ENCODE results near the gene ZNF784.

The ZNF784 gene

DNA sequence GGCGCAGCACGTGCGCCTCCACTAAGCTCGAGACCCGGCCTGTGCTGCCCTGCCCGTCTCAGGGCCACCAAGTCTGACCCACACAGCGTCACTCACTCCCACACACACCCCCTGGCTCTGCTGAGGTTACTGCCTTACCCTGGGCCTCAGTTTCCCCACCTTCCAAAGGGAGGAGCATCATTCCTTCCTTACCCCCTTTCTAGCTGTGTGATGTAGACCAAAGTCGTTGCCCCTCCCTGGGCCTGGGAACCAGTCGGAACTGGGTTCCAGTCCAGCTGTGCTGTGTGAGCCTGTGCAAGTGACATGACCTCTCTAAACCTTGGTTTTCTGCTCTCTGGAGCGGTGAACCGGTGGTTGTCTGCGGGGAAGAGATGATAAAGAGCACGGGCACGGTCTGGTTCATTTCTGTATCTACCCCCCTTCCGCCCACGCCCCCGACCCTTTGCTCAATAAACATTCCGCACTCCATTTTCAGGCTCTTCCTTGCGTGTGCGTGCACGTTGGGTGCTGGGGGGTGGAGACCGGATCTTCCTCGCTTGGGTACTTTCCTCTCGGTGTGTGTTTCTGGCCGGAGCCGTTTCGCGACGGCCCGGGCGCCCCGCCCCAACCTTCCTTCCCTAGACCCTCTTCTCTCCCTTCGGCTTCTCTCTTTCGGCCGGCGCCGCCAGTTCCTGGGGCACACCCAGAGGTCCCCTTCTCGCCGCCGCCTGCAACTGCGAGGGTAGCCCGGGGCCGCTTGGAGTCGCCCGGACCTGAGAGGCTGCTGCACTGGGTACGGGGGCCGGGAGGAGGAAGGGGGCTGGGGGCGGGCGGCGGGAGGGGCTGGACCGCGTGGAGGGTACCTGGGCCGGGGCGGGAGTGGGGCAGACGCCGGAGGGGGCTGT, 18.9 kb upstream of the ZNF784 start, which contains the start of gene ZNF581:
ZNF581 (plus strand) TSS at position 647 of the 884 bp plus-strand sequence. CDS start 923 bp downstream, outside the sequence.
- peak; percentile 89 for DNase-seq

DNA sequence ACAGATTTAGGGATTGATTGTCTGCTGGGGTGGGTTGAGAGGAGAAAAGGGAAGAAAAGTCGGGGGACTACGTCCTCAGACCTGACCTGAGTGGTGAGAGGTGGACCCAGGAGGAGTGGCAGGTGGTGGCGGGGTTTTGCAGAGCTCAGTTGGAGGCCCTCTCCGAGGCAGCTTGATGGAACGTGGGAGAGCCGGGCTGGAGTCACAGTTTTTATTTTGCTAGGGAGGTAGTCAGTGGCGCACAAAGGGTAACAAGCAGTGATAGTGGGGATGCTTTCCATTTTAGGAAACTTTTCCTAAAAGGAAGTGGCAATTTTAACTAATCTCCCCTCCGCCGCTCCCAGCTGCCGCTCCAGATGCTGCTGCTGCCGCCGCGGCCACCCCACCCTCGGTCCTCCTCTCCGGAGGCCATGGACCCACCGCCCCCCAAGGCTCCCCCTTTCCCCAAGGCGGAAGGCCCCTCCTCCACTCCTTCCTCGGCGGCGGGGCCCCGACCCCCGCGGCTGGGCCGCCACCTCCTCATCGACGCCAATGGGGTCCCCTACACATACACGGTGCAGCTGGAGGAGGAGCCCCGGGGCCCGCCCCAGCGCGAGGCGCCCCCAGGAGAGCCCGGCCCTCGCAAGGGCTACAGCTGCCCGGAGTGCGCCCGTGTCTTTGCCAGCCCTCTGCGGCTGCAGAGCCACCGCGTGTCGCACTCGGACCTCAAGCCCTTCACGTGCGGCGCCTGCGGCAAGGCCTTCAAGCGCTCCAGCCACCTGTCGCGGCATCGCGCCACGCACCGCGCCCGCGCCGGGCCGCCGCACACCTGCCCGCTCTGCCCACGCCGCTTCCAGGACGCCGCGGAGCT, 18.0 kb upstream of the ZNF784 start:
- DNase-seq = no peak

DNA sequence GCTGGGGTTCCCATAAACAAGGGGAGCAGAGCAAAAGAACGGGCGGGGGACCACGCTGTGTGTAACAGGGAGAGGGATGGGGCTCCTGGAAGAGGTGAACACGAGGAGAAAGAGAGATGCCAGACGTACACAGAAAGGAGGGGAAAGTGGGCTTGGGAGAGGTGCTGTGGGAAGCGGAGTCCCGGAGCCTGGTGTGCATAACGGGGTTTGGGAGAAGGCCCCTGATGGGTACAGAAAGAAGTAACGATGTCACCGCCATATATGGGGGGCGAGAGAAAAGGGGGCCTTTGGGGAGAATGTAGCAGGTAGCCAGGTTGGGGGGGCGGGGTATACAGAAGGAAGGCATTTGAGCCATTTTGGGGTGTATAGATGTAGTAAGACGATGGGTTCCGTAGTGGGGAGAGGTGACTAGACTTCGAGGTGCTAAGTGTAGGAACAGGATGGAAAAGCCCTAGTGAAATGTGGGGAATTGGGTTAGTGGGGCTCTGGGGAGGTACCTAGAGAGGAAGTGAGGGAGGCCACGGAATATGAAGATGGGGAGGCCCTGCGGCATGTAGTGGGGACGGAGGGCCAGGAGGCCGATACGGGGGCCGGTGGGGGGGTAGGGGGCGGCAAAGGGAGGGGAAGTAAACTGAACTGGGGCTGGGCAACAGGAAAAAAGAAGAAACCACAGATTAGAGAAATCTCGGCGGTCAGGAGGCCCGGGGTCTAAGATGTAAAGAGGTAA, 17.2 kb upstream of the ZNF784 start:
- peak; percentile 34 for DNase-seq

DNA sequence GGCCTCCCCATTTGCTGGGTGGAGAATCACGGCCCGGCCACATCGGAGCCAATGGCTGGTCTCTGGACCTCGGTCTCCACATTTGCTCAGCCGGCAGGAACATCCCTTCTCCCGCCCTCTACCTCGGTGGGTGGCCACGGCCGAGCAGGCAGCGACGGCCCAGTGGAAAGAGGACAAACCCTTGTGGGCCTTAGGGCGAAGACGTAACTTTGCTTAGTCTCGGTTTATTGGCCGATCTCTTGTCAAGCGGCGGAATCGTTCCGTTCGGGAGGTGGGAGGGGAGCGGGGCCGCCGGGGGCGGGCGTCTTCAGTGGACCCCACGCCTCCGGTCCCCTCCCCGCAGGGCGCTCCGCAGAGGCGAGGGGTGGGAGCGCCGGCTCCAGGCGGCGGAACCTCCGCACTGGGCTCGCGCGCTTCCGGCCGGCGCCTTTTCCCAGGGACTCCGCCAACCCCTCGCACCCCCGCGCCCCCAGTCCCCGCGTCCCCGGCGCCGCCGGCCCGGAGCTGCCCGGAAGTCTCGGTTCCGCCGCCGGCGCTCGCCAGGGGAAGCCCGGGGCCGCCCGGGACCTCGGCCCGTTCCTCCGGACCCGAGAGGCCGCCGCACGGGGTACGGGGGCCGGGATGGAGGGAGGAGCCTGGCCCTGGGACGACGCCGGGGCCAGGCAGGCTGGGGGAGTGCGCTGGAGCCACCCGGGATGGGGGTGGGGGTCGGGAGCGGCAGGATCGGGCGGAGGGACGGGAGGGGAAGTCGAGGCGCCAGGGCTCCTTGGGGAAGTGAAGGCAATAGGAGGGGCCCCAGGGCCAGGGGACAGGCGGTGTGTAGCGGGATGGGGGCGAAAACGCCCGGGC, 16.4 kb upstream of the ZNF784 start, which contains the start of gene ZNF580:
ZNF580 (plus strand) TSS at position 426 of the 849 bp plus-strand sequence. CDS start 1,507 bp downstream, outside the sequence.
- DNase-seq = peak; percentile 79

DNA sequence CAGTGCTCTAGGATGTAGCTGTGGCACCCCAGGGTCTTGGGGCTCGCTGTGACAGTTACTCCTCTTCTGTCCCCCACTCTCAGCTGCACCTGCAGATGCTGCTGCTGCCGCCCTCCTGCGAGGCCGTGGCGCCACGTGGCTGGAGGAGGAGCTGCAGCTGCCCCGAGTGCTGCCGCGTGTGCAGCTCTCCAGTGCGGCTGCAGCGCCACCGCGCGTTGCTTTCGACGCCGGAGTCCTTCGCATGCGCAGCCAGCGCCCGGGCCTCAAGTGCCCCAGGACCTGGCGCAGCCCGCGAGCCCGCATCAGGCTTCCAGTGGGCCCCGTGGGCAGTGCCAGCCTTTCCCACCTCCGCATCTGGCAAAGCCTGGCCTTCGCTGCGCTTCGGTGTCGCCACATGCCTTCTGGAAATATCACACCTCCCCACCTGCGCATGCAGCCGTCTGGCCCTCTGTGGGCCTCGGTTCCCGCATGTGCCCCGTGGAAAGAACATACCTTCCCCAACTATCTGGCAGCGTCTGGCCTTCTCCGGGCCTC, 15.7 kb upstream of the ZNF784 start:
- peak; percentile 83 for DNase-seq

DNA sequence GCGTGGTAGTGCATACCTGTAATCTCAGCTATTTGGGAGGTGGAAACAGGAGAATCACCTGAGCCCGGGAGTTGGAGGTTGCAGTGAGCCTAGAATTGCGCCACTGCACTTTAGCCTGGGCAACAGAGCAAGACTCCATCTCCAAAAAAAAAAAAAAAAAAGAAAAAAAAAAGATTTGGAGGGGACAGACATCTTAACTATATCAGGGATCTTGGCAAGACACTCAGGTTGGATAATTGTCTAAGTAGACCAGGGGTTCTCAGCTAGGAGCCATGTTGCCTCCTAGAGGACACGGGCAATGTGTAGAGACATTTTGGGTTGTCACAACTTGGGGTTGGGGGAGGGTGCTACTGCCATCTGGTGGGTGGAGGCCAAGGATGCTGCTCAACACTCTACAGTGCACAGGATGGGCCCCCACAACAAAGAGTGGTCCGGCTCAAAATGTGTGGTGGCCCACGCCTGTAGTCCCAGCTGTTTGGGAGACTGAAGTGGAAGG, 14.5 kb upstream of the ZNF784 start:
- no peak for DNase-seq

DNA sequence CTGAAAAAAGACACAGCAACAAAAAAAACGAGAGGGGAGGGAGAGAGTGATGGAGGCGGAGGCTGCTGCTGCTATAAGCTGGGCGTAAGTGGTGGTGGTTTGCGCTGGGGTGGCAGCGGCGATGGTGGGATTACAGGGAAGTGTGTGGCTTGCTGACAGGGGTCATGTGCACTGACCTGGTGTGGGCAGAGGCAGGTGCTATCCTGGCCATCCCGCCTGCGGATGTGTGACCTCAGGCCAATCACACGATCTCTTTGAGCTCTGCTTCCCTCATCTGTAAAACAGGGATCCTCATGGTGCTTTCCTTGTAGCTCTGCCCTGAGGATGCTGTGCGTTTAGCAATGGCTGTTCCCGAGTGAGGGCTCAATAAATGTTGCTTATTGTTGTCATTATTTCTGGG, 13.2 kb upstream of the ZNF784 start:
- DNase-seq = no peak

DNA sequence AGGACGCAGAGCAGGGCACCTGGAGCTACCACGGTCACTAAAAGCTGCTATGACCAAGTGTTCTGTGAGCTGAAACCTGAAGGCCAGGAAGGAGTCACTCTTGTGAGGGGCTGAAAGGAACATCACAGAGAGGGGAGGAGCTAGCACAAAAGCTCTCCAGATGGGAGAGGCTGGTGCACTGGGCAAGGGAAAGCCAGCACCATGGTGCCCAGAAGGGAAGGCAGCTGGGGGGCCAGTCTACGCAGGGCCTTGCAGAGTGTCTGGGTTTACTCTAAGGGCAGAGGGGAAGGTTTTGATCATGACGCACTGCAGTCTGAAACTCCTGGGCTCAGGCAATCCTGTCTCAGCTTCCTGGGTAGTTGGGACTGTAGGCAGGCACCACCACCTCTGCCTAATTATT, 12.4 kb upstream of the ZNF784 start:
- DNase-seq = no peak

DNA sequence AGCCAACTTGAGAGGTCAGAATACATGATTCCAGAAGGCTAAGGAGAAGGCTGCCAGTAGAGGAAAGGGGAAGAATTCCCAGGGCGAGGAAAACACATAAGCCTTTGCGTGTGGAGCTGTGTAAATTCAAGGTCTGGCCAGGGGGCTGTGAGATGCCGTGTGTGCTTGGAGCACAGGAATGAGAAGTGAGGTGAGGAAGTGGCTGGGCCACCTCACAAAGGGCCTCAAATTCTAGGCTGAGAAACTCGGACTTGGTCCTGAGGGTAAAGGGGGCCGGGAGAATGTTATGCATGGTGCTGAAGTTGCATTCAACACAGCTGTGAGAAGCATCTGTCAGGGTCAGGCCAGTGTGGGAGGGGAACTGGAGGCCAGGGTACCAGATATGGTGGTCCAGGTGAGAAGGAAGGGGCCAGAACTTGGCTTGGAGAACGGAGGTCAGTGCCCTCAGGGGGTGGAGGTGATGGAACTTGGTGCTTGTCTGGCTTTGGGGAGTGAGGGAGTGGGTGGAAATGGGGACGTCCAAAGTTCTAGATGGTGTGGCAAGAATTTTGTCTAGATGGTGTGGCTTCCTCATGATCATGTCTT, 11.6 kb upstream of the ZNF784 start:
- DNase-seq = no peak

DNA sequence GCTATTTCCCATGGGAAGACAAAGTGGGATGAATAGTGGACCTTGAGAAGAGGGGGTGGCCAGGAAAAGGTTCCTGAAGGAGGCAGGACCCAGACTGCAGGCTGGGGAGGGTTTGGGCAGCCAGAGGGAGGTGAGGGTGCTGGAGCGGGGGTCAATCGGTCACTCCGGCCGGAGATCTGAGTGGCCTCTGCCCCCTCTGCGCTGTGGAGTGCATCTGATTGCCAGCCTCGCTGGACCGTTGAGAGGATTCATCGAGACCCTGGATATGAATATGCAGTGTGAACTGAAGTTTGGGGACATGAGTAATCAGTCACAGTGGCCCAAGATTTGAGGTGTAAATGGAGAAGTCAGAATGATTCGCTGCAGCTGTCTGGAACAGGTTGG, 11.0 kb upstream of the ZNF784 start:
- no peak for DNase-seq

DNA sequence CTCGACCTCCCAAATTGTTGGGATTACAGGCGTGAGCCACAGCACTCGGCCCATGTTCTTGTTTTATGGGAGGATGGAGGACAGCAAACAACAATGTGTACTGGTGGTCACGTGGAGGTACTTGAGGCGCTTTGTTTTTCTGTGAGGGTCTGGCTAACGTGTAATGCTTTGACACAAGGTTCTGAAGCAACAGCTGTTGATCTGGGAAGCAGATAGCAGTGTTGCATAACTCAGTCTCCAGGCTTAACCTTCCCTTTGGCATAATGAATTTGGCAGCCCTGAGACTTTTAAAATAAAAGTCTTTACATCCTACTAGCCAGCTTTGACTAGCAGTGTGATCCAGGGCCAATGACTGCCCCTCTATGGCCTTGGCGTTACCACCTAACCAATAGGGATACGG, 9.5 kb upstream of the ZNF784 start:
- no peak for DNase-seq

DNA sequence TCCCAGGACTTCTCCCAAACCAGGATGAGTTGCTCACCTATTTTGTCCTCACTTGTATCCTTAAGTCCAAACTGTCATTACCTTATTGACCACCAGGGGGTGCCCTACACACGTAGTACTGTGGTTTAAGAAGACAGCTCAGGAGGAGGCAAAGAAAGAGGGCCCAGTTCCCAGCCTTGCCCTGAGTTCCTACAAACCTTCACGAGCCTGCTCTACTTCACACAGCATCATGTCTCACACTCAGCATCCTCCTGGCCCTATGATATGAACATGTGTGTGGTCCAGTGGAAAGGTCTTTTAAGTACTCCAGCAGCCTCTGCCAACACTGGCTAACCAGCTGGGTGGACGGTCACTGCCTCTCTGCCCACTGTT, 8.1 kb upstream of the ZNF784 start:
- peak; percentile 83 for DNase-seq

DNA sequence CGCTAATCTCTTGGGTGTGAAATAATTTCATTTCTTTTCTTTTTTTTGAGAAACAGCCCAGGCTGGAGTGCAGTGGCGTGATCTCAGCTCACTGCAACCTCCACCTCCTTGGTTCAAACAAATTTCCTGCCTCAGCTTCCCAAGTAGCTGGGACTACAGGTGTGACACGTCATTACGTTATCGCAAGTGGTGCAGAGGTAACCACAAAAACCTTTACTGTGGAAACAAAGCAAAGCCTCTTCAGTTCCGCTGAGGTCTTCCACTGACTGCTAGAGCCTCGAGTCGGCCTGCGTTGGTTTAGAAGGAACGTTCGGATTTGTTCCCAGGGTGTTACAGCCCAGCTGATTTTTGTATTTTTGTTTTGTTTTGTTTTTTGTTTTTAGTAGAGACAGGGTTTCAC, 2.0 kb upstream of the ZNF784 start:
- DNase-seq = no peak

DNA sequence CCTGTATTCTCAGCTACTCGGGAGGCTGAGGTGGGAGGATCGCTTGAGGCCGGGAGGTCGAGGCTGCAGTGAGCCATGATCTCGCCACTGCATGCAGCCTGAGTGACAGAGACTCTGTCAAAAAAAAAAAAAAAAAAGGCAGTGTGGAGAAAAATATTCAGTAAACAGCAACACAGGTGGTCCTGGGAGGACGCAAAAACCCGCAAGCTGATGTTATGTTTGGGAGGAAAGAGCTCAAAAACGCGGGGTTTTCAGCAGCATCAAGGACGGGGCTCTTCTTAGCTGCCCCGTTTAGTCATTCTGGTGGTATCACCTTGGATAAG, 599 bp upstream of the ZNF784 start:
- no peak for DNase-seq

DNA sequence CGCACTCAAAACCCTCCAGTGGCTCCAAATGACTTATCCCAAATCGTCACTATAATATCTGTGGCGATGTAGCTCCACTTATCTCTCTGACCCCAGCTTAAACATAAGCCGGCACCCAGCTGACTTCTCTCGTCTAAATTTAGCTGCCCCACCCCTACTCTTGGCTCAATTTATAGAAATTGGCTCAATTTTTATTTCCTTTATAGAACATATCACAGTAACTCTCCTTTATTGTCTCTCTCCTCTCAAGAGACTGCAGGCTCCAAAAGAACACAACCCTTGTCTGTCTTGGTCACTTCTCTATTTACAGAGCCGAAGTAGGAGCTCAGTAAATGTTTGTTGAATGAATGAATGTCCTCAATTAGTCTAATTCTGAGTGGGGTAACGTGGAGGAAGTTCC, 805 bp downstream of the ZNF784 start:
- DNase-seq = no peak

DNA sequence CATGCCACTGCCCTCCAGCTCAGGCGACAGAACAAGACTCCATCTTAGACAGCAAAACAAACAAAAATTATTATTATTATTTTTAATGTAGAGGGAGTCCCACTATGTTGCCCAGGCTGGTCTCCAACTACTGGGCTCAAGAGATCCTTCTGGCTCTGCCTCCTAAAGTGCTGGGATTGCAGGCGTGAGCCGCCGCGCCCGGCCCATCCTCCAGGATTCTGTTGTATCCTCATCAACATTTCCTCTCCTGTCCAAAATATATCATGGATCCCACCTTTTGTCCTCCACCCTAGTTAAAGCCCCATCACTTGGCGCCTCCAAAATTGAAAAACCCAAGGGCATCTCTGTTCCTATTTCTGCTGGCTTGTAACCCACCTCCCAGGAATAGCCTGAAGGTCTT, 1.2 kb downstream of the ZNF784 start:
- no peak for DNase-seq

DNA sequence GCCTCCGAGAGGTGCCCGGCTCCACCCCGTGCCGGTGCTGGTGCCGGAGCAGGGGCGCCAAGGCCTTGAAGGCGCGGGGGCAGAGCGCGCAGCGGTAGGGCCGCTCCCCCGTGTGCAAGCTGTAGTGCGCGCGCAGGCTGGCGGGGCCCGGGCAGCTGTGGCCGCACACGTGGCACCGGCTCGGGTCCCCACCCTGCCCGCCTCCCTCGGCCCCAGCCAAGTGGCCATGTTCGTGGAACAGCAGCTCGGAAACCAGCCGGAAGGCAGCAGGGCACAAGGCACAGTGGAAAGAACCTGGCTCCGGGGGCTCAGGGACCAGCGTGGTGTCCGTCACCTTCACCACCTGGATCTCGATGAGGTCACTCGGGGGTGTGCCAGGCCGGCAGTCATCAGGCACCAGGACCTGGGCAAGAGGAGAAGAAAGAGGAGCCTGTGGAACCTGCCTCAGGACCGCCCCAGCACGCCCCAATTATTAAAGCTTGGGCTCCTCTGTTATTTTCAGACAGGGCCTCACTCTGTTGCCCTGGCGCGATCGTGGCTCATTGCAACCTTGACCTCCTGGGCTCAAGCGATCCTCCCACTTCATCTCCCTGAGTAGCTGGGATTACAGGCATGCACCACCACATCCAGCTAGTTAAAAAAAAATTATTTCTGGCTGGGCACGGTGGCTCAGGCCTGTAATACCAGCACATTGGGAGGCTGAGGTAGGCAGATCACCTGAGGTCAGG, 2.0 kb downstream of the ZNF784 start:
- no peak for DNase-seq

DNA sequence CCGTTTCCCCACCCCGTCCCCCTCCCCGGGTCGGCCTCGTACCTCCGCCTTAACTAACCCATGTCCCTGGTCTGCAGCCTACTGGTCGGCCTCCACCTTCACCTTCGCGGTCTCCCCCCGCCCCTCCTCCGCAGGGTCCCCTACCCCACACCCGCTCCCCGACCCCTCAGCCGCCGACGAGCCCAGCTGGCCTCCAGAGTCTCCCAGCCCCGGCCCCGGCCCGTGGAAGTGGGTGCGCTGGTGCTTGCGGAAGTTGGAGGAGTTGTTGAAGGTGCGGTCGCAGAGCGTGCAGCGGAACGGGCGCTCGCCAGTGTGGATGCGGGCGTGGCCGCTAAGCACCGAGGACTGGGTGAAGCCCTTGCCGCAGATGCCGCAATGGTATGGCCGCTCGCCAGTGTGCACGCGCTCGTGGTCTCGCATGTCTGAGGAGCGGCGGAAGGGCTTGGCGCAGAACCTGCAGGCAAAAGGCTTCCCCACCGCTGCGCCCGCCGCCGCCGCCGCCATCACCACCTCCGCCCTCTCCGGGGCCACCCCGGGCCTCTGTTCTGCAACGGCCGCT, 2.6 kb downstream of the ZNF784 start:
- DNase-seq = no peak

DNA sequence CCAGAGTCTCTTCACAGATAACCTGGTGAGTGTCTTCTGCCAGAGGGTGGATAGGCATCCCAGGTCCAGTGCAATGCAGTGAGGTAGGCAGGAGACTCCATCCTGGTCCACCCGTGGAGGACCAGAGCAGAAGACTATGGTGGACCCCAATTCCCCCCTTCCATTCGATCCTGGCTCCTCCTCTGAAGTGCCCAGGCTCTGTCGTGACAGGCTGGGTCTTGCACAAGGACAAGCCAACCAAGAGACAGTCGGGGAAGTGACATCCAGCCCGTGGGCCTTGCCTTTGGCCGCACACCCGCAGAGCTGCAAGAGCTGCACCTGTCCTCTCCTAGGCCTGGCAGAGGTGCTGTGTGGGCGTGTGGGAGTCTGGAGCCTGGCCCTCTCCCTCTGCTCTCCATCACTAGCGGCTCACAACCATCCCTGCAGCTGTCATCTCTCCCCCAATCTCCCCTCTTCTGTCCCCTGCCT, 3.1 kb downstream of the ZNF784 start:
- DNase-seq = no peak

All from retina (tissue), 1 donor.